ENCODE results near the gene FRRS1L.

Gene FRRS1L

GRCh38 chr9:109162677-109163076 lies 4.4 kb downstream of the FRRS1L start (continued):
- TF ChIP-seq TSHZ2 (CRISPR knock-in tag; IDR thresholded peaks at IDR 0.05) (no peak), TOX (CRISPR knock-in tag; IDR thresholded peaks at IDR 0.05; ENCODE audit: borderline replicate concordance) (no peak), ZNF8 (CRISPR knock-in tag; IDR thresholded peaks at IDR 0.05) (no peak)

DNA sequence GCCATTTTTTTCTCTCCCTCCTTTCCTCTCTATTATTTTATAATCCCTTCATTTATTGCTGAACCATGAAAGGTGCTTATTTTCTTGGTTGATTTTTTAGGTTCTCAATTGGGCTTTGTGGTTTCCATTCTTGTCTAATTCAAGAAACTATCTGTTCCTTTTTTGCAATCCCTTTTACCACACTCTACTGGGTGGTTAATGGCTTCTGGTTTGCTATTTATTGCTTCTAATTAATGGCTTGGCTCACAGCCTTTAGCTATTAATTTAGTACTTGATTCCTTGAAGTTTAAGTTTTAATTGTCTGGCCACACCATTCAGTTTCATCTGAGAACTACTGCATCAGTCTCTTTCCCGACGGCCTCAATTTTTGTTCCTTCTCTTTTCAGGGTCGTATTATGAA lies 5.6 kb downstream of the FRRS1L start:
- TF ChIP-seq ZC3H10 (CRISPR knock-in tag; IDR thresholded peaks at IDR 0.05) (no peak), RARB (CRISPR knock-in tag; IDR thresholded peaks at IDR 0.05) (no peak), ZNF565 (CRISPR knock-in tag; conservative IDR thresholded peaks at IDR 0.05; ENCODE audit: low read depth) (no peak), GLIS3 (CRISPR knock-in tag; IDR thresholded peaks at IDR 0.05) (no peak), BACH2 (CRISPR knock-in tag; IDR thresholded peaks at IDR 0.05; ENCODE audit: borderline replicate concordance) (no peak), POU6F1 (CRISPR knock-in tag; IDR thresholded peaks at IDR 0.05; ENCODE audit: borderline replicate concordance, low read depth) (no peak), ISL1 (CRISPR knock-in tag; IDR thresholded peaks at IDR 0.05) (no peak), ESRRG (CRISPR knock-in tag; IDR thresholded peaks at IDR 0.05) (no peak), ZFP3 (CRISPR knock-in tag; IDR thresholded peaks at IDR 0.05) (no peak), CSDC2 (CRISPR knock-in tag; IDR thresholded peaks at IDR 0.05) (no peak), PPARA (CRISPR knock-in tag; IDR thresholded peaks at IDR 0.05; ENCODE audit: borderline replicate concordance) (no peak), ZNF8 (CRISPR knock-in tag; IDR thresholded peaks at IDR 0.05) (no peak), SNAI2 (CRISPR knock-in tag; IDR thresholded peaks at IDR 0.05) (no peak), ARNTL (CRISPR knock-in tag; IDR thresholded peaks at IDR 0.05; ENCODE audit: borderline replicate concordance, low read depth) (no peak), CREB5 (CRISPR knock-in tag; IDR thresholded peaks at IDR 0.05; ENCODE audit: low read depth) (no peak), TCF4 (CRISPR knock-in tag; IDR thresholded peaks at IDR 0.05; ENCODE audit: borderline replicate concordance) (no peak), ZFP30 (CRISPR knock-in tag; IDR thresholded peaks at IDR 0.05) (no peak)
- TF ChIP-seq, protein P1, sequence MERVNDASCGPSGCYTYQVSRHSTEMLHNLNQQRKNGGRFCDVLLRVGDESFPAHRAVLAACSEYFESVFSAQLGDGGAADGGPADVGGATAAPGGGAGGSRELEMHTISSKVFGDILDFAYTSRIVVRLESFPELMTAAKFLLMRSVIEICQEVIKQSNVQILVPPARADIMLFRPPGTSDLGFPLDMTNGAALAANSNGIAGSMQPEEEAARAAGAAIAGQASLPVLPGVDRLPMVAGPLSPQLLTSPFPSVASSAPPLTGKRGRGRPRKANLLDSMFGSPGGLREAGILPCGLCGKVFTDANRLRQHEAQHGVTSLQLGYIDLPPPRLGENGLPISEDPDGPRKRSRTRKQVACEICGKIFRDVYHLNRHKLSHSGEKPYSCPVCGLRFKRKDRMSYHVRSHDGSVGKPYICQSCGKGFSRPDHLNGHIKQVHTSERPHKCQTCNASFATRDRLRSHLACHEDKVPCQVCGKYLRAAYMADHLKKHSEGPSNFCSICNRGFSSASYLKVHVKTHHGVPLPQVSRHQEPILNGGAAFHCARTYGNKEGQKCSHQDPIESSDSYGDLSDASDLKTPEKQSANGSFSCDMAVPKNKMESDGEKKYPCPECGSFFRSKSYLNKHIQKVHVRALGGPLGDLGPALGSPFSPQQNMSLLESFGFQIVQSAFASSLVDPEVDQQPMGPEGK (CRISPR knock-in tag; IDR thresholded peaks at IDR 0.05; ENCODE audit: borderline replicate concordance) = no peak
- TF ChIP-seq, protein P2, sequence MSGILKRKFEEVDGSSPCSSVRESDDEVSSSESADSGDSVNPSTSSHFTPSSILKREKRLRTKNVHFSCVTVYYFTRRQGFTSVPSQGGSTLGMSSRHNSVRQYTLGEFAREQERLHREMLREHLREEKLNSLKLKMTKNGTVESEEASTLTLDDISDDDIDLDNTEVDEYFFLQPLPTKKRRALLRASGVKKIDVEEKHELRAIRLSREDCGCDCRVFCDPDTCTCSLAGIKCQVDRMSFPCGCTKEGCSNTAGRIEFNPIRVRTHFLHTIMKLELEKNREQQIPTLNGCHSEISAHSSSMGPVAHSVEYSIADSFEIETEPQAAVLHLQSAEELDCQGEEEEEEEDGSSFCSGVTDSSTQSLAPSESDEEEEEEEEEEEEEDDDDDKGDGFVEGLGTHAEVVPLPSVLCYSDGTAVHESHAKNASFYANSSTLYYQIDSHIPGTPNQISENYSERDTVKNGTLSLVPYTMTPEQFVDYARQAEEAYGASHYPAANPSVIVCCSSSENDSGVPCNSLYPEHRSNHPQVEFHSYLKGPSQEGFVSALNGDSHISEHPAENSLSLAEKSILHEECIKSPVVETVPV (CRISPR knock-in tag; IDR thresholded peaks at IDR 0.05) = no peak
- no peak for ATAC-seq

GRCh38 chr9:109159583-109159982 lies 7.5 kb downstream of the FRRS1L start:
- no peak for ATAC-seq
- TF ChIP-seq ZNF8 (CRISPR knock-in tag; IDR thresholded peaks at IDR 0.05) = no peak
- no peak for TF ChIP-seq ZFP3 (CRISPR knock-in tag; IDR thresholded peaks at IDR 0.05)
- TF ChIP-seq PPARA (CRISPR knock-in tag; IDR thresholded peaks at IDR 0.05; ENCODE audit: borderline replicate concordance) = no peak
- TF ChIP-seq SNAI2 (CRISPR knock-in tag; IDR thresholded peaks at IDR 0.05) = no peak
- TF ChIP-seq RARB (CRISPR knock-in tag; IDR thresholded peaks at IDR 0.05) = no peak
- TF ChIP-seq POU6F1 (CRISPR knock-in tag; IDR thresholded peaks at IDR 0.05; ENCODE audit: borderline replicate concordance, low read depth) = no peak
- no peak for TF ChIP-seq ZNF565 (CRISPR knock-in tag; conservative IDR thresholded peaks at IDR 0.05; ENCODE audit: low read depth)
- no peak for TF ChIP-seq ARNTL (CRISPR knock-in tag; IDR thresholded peaks at IDR 0.05; ENCODE audit: borderline replicate concordance, low read depth)
- no peak for TF ChIP-seq CSDC2 (CRISPR knock-in tag; IDR thresholded peaks at IDR 0.05)
- TF ChIP-seq TSHZ2 (CRISPR knock-in tag; IDR thresholded peaks at IDR 0.05) = no peak
- no peak for TF ChIP-seq BACH2 (CRISPR knock-in tag; IDR thresholded peaks at IDR 0.05; ENCODE audit: borderline replicate concordance)
- TF ChIP-seq TCF4 (CRISPR knock-in tag; IDR thresholded peaks at IDR 0.05; ENCODE audit: borderline replicate concordance) = no peak
- TF ChIP-seq OSR1 (CRISPR knock-in tag; IDR thresholded peaks at IDR 0.05) = no peak
- no peak for TF ChIP-seq ZFP30 (CRISPR knock-in tag; IDR thresholded peaks at IDR 0.05)
- TF ChIP-seq ISL1 (CRISPR knock-in tag; IDR thresholded peaks at IDR 0.05) = no peak

Measured in SK-N-SH treated with all-trans-retinoic acid at 6 μM for 48 hours (cell line).